Esophagus muscularis mucosa (tissue), 4 donors: ENCODE measurements around the gene ELAVL1. TPM values are rescaled to one million over a fixed set of nuclear protein-coding genes. Genes with fewer than 3 reads are reported as not detected.

Source experiments
- DNase-seq: peaks from one replicate; pipeline ENCODE4 v3.0.0-alpha.2; 2017; ENCODE audit errors: extremely low spot score
- H3K27ac ChIP-seq, 4 donors: fragments of 200-600 bp; sonication (generic); replicated peaks in 1 of 4; 1 replicate in 3 of 4; 2 replicates in 1 of 4; pipeline ENCODE4 v1.5.1; 2016 to 2019; ENCODE audit warnings: mild to moderate bottlenecking in 1 of 4
- H3K27me3 ChIP-seq, 4 donors: fragments of 200-600 bp; sonication (generic); one replicate each; pipeline versions ENCODE4 v1.5.1 to v1.6.0; 2016 to 2019
- H3K36me3 ChIP-seq, 4 donors: fragments of 200-600 bp; sonication (generic); one replicate each; pipeline ENCODE4 v1.5.1; 2016 to 2019
- H3K4me1 ChIP-seq, 4 donors: fragments of 200-600 bp; sonication (generic); one replicate each; pipeline ENCODE4 v1.5.1; 2016 to 2019
- H3K4me3 ChIP-seq, 4 donors: fragments of 200-600 bp; sonication (generic); 1 replicate in 2 of 4; 2 replicates in 2 of 4; pipeline ENCODE4 v1.5.1; 2016 to 2019; ENCODE audit warnings: mild to moderate bottlenecking in 4 of 4, moderate library complexity in 1 of 4
- H3K9me3 ChIP-seq, 4 donors: fragments of 200-600 bp; sonication (generic); 1 replicate in 3 of 4; 2 replicates in 1 of 4; pipeline ENCODE4 v1.5.1; 2016 to 2019
- EP300 ChIP-seq: sonication (generic); formaldehyde crosslinking; IDR thresholded peaks from one replicate; pipeline ENCODE4 v1.6.1; 2017; ENCODE audit warnings: antibody characterized with exemption
- POLR2A ChIP-seq: fragments of 450-650 bp; IDR thresholded peaks from one replicate; pipeline ENCODE4 v1.6.1; 2017; ENCODE audit warnings: antibody characterized with exemption, moderate library complexity, mild to moderate bottlenecking, low read depth
- POLR2AphosphoS5 ChIP-seq, 2 donors: sonication (generic); formaldehyde crosslinking; IDR thresholded peaks; one replicate each; pipeline ENCODE4 v1.6.1; 2017; ENCODE audit warnings: antibody characterized with exemption in 2 of 2
- WGBS: methylation state at CpG from one replicate; pipeline ENCODE4 v1.1.5; 2018; 5-methylcytosine and 5-hydroxymethylcytosine counted together
- intact Hi-C: fragments of 100-400 bp; cut with DNase I; formaldehyde crosslinking; loops from one replicate; pipeline ENCODE4 v1.15.1; 2023
- total RNA-seq, 4 donors: library from RNA; depleted of rRNA; stranded (reverse); fragments of >200 nt; gene quantifications; one replicate each; pipeline versions ENCODE4 v1.1.0 to v1.2.1, GENCODE V29; 2016
- TF ChIP-seq, protein P1 (sequence below), 3 experiments: fragments of 200-600 bp in 2 of 3; fragments of 450-650 bp in 1 of 3; sonication (generic) in 2 of 3; IDR thresholded peaks; one replicate each; pipeline ENCODE4 v1.5.1; 2017 to 2019; ENCODE audit warnings: antibody characterized with exemption in 3 of 3, mild to moderate bottlenecking in 2 of 3, moderate library complexity in 1 of 3

ELAVL1 gene
- total RNA-seq, 4 donors from 2014 or later, result 27.0 to 49.1 (median 38.3) TPM

DNA sequence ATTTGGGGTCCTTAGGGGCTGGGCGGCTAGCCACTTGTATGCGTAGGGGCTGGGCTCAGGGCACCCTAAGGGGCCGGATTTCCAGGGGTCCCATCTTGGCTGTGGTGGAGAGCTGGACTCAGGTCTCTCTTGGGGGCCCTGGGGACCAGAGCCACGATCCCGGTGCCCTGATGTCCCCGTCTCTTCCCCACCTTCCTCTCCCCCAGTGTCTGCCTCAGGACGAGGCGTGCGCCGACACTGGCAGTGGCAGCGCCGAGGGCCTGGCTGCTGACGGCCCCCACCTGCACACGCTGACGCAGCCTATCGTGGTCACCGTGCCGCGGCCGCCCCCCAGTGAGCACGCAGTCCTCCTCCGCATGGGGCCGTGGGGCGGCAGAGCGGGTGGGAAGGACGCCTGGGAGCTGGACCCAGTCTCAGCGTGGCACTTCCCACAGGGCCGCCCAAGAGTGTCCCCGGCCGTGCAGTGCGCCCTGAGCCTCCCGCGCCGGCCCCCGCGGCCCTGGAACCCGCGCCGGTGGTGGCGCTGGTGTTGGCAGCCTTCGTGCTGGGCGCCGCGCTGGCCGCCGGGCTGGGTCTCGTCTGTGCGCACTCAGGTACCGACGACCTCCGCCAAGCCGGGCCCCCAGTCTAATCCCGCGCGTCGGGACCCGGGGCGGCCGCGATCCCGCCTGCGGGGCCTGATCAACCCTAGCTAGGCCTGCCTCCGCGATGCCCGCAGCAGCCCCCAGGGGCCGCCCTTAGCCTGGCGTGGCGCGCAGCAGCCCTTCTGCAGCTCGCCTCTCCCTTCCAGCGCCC, 88.0 kb downstream of the ELAVL1 start:
- TF ChIP-seq, protein P1, sequence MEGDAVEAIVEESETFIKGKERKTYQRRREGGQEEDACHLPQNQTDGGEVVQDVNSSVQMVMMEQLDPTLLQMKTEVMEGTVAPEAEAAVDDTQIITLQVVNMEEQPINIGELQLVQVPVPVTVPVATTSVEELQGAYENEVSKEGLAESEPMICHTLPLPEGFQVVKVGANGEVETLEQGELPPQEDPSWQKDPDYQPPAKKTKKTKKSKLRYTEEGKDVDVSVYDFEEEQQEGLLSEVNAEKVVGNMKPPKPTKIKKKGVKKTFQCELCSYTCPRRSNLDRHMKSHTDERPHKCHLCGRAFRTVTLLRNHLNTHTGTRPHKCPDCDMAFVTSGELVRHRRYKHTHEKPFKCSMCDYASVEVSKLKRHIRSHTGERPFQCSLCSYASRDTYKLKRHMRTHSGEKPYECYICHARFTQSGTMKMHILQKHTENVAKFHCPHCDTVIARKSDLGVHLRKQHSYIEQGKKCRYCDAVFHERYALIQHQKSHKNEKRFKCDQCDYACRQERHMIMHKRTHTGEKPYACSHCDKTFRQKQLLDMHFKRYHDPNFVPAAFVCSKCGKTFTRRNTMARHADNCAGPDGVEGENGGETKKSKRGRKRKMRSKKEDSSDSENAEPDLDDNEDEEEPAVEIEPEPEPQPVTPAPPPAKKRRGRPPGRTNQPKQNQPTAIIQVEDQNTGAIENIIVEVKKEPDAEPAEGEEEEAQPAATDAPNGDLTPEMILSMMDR (IDR thresholded peaks at IDR 0.05), result peak; percentile 65 to 80 (median 71)
- no peak for TF ChIP-seq POLR2A
- TF ChIP-seq POLR2AphosphoS5 (IDR thresholded peaks at IDR 0.05), result peak in 1 of 2 donors; percentile 39
- 3% methylated on average over 22 of the region's 71 CpGs for WGBS
- intact Hi-C loops, result no loop called here
- Histone ChIP-seq H3K36me3 (peaks cover 10 to 20% (median 18%) of the 10 kb centered on the region in 4 donors), H3K27ac (peak overlapping the region; percentile 69 to 96 (median 89)), H3K4me3 (peak overlapping the region; percentile 46 to 62 (median 54)), H3K27me3 (peaks cover 11 to 59% (median 28%) of the 10 kb centered on the region in 4 donors), H3K4me1 (peaks cover 40 to 68% (median 63%) of the 10 kb centered on the region in 4 donors), H3K9me3 (no peaks in the 10 kb centered on the region)
- no peak for DNase-seq

DNA sequence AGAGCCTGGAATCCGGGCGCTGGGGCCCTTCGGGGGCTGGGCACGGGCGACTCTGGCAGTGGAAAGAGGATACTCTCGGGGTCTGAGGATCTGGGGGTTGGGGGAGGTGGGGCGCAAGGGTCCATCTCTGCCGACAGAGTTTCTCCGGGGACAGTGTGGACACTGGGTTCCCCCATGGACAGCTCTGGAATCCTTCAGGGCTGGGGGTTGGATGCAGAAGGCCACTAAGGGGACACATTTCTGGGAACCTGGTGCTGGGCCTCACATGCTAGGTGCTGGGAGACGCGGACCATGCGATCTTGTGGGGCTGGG, 88.5 kb downstream of the ELAVL1 start:
- Histone ChIP-seq H3K36me3 (peaks cover 11 to 20% (median 18%) of the 10 kb centered on the region in 4 donors), H3K27me3 (peaks cover 11 to 59% (median 28%) of the 10 kb centered on the region in 4 donors), H3K9me3 (no peaks in the 10 kb centered on the region), H3K27ac (peak overlapping the region; percentile 69 to 96 (median 89)), H3K4me1 (peaks cover 34 to 62% (median 58%) of the 10 kb centered on the region in 4 donors), H3K4me3 (peak overlapping the region; percentile 46 to 62 (median 54))
- DNase-seq, result no peak
- intact Hi-C loops, result no loop called here
- WGBS, result 20% methylated on average over 2 of the region's 12 CpGs
- TF ChIP-seq, protein P1 (IDR thresholded peaks at IDR 0.05), result no peak
- TF ChIP-seq EP300 (no peak), POLR2A (no peak), POLR2AphosphoS5 (IDR thresholded peaks at IDR 0.05) (no peak)

DNA sequence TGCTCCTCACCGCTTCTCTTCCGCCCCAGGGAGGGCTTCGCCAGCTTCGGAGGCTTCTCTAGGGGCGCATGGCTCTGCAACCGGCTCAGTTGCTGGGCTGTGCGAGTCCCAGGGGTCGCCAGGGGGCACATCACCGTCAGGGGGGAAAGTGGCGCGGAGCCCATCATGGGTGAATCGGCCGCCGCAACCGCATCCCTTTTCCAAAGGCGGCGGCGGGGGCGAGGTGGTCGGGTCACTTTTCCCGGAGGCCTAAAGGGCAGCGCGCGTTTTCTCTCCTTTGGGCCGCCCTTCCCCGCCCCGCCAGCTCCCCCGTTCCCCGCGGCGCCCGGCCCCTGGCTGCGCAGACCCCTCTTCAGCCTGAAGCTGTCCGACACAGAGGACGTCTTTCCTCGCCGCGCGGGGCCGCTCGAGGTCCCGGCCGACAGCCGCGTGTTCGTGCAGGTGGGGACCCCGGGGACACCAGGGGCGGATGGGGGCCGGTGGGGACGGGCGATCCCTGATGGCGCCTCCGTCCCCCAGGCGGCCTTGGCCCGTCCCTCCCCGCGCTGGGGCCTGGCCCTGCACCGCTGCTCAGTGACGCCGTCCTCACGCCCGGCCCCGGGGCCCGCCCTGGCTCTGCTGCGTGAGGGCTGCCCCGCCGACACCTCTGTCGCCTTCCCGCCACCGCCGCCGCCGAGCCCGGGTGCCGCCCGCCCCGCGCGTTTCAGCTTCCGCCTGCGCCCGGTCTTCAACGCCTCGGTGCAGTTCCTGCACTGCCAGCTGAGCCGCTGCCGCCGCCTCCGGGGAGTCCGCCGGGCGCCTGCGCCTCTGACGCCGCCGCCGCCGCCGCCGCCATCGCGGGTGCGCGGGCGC, 89.1 kb downstream of the ELAVL1 start:
- peaks cover 11 to 59% (median 28%) of the 10 kb centered on the region in 4 donors for H3K27me3 ChIP-seq

DNA sequence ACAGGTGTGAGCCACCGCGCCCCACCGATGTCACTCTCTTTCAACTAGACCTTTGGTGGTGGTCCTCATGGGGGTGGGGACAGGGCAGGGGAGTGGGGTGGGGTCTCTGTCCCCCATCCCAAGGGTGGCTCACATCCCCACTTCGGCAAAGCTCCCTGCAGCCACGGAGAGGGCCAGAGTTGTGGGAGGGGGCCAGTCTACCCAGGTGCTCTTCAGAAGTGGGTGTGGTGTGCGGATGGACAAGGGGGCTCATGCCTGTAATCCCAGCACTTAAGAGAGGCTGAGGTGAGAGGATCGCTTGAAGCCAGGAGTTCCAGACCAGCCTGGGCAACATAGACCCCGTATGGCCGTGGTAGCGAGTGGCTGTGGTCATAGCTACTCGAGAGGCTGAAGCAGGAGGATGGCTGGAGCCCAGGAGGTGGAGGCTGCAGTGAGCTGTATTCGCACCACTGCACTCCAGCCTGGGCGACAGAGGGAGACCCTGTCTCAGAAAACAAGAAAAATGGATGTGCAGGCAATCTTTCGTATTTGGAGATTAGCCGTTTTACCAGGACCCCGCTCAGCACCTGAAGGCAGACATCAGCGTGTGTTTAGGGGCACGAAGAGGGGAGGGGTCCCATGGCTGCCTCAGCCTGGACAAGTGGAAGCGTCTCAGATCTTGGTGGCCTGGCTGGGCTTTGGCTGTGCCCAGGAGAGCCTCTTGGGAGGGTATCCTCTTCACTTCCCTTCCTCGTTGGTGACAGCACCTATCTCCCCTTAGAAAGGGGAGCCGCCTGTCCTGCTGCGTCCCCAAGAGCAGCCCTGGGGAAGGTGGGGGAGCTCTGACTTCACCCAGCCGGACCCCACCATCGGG, 90.0 kb downstream of the ELAVL1 start:
- Histone ChIP-seq H3K27ac (no peak overlapping the region), H3K9me3 (no peaks in the 10 kb centered on the region), H3K36me3 (peaks cover 25 to 31% (median 29%) of the 10 kb centered on the region in 4 donors), H3K4me3 (peak overlapping the region; percentile 46 to 62 (median 54)), H3K27me3 (peaks cover 11 to 59% (median 28%) of the 10 kb centered on the region in 4 donors), H3K4me1 (peaks cover 24 to 51% (median 47%) of the 10 kb centered on the region in 4 donors)
- 55% methylated on average over 16 of the region's 24 CpGs for WGBS
- DNase-seq, result no peak
- intact Hi-C loops, result no loop called here
- no peak for TF ChIP-seq POLR2A
- peak in 1 of 2 donors; percentile 19 for TF ChIP-seq POLR2AphosphoS5 (IDR thresholded peaks at IDR 0.05)

More for the DNA sequence above, 89.1 kb downstream of the ELAVL1 start:
- Histone ChIP-seq H3K9me3 (no peaks in the 10 kb centered on the region), H3K4me1 (peaks cover 28 to 56% (median 52%) of the 10 kb centered on the region in 4 donors), H3K4me3 (peak overlapping the region; percentile 46 to 62 (median 54)), H3K36me3 (peaks cover 16 to 23% (median 21%) of the 10 kb centered on the region in 4 donors), H3K27ac (peak overlapping the region; percentile 69 to 96 (median 89))
- 2% methylated on average over 18 of the region's 104 CpGs for WGBS
- TF ChIP-seq POLR2AphosphoS5 (IDR thresholded peaks at IDR 0.05) (no peak), POLR2A (no peak), EP300 (no peak)
- TF ChIP-seq, protein P1 (IDR thresholded peaks at IDR 0.05), result no peak
- intact Hi-C loops, result no loop called here
- DNase-seq, result no peak
